GM19193 (cell line): ENCODE measurements around the gene GSTM3.

Source experiments
- POLR2A ChIP-seq: IDR thresholded peaks from 4 replicates; pipeline ENCODE4 v1.6.1; 2011; ENCODE audit not compliant: insufficient read depth, insufficient read length; ENCODE audit errors: extremely low read depth

The GSTM3 gene

DNA sequence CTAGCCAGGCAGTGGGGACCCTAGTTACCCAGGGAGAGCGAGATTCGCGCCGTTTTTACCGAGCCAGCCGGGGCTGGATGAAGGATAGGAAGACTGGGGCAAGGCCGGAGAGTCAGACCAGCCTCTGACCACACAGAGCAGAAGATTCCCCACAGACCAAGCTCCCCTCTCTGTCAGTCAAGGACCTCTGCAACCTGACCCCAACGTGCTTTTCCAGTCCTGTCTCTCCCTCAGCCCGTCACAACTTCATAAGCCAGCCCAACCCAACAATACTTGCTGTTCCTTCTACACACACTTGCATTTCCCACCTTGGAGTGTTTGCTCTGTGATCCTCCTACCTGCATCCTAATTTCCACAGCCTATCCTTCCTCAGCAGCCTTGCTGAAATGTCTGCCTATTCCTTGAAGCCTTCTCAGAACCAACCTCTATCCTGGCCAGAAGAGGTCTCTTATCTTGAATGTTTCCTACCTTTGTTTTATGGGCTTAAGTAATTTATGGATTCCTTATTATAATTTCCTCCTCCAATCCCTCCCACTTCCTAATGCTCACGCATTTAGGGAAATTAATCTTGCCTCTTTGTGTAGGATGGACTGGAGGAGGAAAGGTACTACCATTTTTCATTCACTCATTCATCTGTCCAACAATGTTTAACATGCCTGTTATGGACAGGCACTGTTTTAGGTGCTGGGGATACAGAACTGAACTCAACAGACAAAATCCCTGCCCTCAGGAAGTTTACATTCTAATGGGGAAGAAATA lies at the start of gene GSTM3:
Gene GSTM3 (minus strand): TSS at position 424 of the 759 bp plus-strand sequence. CDS start 751 bp downstream, outside the sequence.
- no peak for TF ChIP-seq POLR2A

DNA sequence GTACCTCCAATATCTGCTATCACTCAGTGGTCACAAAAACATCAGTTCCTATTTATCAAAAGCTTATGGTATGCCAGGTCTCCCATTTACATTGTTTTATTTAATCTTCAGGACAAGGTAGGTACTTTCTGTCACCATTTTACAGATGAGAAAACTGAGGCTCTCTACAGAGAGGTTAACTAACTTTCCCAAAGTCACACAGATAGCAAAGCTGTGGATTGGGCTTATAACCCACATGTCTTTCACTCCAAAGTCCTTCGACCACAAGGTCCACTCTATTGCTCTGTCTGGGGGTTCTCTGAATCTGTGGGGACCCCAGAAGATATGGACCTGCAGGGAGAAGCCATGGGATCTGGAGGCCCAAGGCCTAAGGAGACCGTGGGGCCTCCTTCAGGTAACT lies 49.5 kb upstream of the GSTM3 start:
- no peak for TF ChIP-seq POLR2A

DNA sequence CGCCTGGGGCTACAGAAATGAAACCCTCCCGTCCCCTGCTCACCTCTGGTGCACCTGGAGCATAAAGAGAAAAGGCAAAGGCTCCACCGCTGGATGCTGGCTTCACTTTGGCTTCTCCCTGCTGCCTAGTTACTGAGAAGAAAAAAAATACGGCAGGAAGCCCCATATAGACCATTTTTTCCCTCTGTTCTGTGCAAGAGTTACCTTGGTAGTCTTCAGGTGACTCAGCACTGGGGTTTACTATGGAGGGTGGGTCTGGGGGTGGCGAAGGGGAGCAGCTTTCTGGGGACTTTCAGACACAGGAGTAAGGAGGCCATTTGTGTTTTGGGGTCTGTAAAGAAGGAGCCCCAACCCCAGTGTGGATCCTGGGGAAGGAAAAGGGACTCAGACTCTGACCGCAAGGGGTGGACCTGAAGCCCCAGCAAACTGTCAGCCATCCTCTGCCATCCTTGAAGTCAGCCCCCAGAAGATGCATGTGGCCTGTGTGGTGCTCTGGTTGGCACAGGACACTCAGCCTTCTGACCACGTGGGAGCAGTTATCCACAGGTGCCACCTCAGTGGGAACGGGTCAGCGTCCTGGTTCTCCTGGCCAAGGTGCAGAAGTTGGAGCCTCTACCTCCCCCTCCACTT lies 48.8 kb upstream of the GSTM3 start:
- no peak for TF ChIP-seq POLR2A

DNA sequence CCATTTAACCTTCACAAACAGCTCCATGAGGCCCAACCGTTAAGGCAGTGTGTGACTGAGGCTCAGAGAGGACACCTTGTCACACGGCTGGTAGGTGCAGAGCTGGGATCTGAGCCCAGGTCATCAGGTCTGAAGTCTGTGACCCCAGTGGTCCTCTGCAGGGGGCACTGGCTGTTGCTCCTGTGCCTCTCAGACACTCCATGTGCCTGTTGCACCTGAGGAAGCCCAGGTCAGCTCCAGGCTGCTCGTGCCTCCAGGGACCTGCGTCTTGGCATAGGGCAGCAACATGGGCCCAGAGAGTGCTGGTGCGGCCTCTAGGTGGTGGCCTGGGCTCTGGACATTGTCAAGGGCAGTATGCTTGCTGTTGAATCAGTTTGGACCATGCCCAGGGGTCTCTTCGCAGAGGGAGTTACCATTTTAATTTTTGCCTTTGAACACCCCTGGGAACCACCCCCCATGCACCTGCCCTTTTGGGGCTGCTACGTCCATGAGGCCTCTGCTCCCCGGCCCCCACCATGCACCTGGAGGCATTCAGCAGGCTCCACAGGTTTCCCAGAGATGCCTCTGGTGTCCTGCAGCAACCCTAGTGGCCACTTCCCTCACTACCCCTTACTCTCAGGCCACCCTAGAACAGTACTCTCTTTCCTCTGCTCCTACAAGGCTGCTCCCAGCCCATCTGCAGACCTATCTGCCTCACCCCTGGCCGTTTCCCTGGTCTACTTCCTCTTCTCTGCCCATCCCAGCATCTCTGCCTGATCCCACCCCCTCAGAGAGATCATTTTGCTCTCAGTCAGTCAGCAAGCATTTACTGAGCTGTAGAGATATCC lies 48.1 kb upstream of the GSTM3 start:
- TF ChIP-seq POLR2A = no peak

DNA sequence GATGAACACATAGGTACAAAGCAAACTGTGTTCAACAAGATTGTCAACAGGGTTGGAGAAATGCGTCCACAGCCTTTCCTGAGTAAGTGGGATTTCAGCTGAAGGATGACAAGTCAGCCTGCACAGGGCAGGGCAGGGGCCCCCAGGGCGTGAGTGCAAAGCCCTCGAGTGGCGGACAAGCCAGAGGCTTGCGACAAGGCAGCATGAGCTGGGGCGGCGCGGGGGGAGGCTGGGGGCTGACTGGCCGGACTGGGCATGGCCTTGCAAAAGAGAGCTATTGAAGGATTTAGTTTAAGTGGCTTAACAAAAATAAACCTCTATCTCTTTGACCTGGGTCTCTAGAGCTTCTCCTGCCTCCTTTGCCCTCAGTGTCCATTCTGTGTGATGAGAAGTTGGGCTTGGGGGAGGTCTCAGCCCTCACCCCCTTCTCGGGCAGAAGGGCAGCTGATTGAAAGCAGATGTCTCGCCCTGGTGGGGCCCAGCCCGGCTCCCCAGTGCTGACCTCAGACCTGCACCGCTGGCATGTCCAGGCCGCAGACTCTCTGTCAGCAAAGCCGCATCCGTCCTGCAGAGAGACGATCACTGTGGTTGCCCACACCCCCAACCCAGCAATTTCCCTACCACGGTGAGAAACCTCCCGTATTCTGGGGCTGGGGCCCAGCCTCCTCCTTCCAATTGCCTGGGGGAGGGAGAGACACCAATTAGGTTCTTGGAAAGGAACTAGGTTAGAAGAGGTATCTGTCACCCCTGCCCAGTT lies 47.2 kb upstream of the GSTM3 start:
- no peak for TF ChIP-seq POLR2A

DNA sequence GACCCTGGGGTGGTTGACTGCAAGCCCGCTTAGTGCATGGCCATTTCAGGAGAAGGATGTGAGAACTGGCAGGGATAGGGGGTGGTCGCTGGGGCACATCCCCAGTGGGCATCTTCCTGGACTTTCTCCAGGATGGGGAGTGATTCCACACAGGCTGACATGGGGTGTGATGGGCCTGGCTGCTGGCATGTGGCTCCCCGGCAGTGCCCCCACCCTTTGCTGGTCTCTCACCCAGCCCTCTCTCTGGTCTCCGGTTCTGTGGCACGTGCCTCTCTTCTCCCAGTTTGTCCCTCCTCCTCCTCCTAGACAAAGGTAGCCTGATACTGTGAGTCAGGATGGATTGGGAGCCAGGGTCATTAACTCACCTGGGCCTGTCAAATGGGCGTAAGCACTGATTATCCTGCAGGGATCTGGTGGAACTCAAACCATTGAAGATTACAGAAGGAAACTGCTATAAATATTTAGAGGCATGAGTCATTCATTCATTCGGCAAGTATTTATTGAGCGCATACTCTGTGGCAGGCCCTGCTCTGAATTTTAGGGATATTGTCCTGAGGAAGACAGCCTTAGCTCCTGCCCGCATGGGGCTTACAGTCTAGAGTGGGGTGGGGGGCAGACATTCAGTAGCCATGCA lies 46.5 kb upstream of the GSTM3 start:
- TF ChIP-seq POLR2A = no peak

DNA sequence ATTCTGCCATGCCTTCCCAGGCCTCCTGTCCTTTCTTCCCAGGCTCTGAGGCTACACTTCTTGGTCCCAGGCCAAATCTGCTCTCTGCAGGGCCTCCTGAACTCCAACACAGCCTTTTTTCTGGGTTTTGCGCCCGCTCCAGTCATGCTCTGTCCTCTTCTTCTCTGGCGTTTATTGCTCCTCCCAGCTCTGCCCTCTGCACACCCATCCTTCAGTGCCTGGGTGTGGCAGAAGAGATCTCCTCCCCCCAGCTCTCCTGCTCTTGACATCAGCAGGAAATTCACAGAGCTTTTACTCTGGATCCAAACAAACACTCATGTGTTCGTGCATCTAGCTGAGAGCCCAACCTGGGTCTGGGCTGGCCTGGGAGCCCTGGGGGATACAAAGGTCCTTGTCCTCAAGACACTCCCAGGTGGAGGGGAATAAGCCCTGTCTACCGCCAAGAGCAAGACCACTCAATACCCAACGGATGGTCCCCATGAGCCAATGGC lies 45.7 kb upstream of the GSTM3 start:
- TF ChIP-seq POLR2A = no peak

DNA sequence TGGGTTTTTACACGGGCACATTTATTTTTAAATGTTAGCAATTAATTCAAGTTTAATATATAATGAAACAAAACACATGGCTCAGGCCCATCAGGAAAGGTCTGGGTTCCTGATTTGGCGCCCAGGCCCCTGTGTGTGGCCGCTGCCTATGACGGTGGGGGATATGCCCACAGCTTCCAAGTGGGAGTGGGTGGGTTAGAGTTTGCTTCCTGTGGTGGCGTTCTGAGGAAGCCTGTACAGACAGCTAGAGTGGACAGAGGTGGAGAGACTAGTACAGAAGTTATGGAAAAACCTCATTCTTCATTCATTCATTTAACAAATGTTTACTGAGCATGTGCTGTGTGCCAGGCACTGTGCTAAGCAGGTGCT lies 45.3 kb upstream of the GSTM3 start:
- TF ChIP-seq POLR2A = no peak

DNA sequence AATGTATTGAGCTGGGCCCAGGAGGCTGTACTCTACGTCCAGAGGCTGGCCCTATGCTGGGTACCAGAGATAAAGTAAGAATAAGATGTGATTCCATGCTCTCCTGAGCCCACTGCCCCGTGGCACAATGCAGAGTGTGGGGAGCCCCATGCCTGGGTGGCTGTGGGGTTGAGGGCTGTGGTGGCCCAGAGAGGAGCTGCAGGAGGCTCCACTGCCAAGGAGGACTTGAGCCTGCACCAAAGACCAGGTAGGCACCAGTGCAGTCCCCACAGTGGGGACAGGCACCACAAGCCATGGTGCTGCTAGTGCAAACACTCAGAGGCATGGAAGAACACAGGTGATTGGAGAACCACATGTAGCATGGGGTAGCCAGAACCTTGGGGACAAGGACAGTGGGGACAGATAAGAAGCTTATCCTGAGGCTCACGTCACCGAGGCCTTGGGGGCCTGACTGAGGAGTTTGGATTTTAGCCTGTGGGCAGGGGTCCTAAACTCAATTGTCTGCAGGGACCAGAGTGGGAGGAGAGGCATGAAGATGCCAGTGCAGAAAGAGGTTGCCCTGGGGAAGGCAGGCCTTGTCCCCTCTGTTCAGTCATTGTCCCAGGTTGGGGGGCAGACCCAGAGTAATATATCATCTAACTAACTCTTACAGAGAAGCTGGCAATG lies 44.7 kb upstream of the GSTM3 start:
- no peak for TF ChIP-seq POLR2A

DNA sequence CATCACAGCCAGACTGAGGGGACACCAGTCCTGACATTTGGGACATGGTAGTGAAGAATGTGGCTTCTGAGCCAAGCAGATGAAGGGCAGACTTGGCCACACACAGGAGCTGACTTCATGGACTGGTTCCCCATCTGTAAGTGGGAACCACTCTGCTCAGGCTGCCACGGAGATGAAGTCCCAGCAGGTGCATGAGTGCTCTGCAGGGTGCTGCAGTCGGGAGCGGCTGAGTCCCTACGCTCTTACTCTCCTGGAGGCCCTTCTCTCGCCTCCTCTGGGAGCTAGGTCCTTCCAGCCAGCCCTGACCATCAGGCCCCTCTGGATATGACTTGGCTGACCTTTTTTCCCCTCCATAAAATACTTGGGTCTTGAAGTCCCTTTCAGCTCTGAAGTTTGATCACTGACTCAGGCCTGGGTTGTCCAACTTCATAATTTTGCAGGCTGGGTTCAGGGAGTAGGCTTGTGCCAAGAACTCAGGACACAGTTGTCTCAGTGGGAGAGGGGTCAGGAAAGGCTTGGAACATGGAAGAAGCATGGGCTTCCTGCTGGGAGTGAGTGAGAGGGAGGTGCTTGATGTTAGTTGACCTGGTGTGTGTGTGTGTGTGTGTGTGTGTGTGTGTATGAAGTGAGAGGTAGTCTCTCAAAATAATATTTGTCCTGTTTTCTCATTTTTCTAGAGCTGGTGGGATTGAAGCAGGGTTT lies 43.9 kb upstream of the GSTM3 start:
- no peak for TF ChIP-seq POLR2A

DNA sequence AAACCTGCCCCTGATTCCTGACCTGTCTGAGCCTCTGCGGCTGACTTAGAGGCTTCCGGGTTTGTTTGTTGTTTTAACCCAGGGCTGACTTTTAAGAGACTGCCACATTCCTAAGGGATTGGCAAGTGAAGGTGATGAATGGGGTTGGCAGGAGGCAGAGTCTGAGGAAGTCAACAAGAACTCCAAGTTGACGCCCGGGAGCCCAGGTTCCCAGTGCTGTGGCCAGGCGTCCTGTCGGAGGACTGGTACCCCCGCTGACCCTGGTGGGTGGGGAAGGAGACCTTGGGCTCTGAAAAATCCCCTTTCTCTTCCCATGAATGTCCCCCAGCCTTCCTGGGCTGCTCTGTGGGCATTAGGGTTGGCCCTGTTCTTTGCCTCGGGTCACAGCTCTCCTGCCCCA lies 42.6 kb upstream of the GSTM3 start:
- TF ChIP-seq POLR2A = no peak

DNA sequence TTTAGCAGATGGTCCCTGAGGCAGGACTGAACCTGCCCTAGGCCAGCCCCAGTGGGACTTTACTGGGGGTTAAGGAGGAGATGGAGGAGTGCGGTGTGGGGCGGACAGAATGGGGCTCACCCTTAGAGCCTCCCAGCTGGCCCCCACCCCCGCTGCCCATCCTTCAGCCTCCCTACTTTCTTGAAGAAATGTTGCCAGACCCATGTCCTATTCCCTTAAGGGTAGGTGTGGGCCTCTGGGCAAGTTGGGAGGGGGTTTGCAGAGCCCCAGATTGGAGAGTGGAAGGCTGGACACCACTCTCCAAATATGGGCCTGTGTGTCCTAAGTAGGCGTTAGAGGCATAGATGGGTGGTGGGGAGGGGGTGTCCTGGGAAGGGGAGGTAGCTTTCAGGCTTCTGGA lies 42.1 kb upstream of the GSTM3 start:
- no peak for TF ChIP-seq POLR2A

DNA sequence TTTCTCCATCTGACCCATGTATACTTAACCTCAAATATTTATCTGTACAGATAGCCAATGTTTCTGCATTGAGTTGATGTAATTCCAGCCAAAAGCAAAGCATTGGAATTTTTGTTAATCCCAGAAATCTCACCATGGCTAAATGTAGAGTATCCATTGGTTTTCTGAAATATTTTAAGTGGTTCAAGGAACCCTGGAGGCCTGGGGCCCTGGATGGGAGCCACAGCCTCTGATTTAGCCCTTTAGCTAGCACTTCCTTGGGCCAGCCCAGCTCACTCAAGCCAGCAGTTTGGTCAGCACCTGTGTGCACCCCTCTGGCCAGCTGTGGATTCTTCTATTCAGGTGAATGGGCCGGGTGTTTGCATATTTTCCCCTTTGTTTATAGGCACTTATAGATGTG lies 41.7 kb upstream of the GSTM3 start:
- no peak for TF ChIP-seq POLR2A

DNA sequence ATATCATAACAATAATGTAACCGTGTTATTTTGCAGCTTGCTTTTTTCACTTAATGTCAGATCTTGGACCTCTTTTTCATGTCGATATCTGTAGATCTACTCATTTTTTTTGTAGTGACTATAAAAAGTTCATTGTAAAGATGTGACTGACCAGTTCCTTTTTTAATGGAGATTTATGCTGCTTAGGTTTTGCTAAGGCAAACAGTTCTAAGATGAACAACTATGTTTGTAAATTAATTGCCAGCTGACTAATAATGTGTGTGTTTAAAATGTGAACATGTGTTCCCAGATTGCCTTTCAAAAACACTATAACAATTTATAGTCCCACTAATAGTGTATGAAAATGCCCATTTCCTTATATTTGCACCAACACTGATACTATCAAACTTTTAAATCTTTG lies 41.0 kb upstream of the GSTM3 start:
- TF ChIP-seq POLR2A = no peak

DNA sequence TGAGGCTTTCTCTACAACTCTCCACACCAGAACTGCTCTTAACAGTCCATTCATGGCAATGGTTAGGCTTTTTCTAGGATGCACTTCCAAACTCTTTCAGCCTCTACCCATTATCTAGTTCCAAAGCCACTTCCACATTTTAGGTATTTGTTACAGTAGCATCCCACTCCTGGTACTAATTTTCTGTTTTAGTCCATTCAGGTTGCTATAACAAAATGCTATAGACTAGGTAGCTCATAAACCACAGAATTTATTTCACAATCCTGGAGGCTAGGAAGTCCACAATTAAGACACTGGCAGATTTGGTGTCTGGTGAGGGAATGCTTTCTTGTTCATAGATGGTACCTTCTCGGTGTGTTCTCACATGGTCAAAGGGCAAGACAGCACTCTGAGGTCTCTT lies 40.1 kb upstream of the GSTM3 start:
- no peak for TF ChIP-seq POLR2A
